Neural progenitor cell (in vitro differentiated cells): Measurements from ENCODE around the gene C4B. TPM values are rescaled to one million over a fixed set of nuclear protein-coding genes. Genes with fewer than 3 reads are reported as not detected.

Experiments used
- DNase-seq: peaks from one replicate; pipeline ENCODE4 v3.0.0-alpha.2; 2016; ENCODE audit warnings: low spot score
- H2AFZ ChIP-seq: fragments of 200-600 bp; sonication (generic); replicated peaks from 2 replicates; pipeline ENCODE4 v1.6.1; 2016; ENCODE audit warnings: antibody characterized with exemption
- H3F3A ChIP-seq: fragments of 200-600 bp; sonication (generic); 2 replicates; pipeline ENCODE4 v1.6.1; 2016; ENCODE audit warnings: antibody characterized with exemption, low read depth
- H3K27ac ChIP-seq: fragments of 200-600 bp; sonication (generic); 2 replicates; pipeline ENCODE4 v1.5.1; 2016; ENCODE audit warnings: mild to moderate bottlenecking
- H3K27me3 ChIP-seq: fragments of 200-600 bp; sonication (generic); 2 replicates; pipeline ENCODE4 v1.6.1; 2016; ENCODE audit warnings: mild to moderate bottlenecking, moderate library complexity
- H3K36me3 ChIP-seq: fragments of 200-600 bp; sonication (generic); 2 replicates; pipeline ENCODE4 v1.5.1; 2016
- H3K4me1 ChIP-seq: fragments of 200-600 bp; sonication (generic); 2 replicates; pipeline ENCODE4 v1.6.1; 2016; ENCODE audit warnings: mixed run types
- H3K4me2 ChIP-seq: fragments of 200-600 bp; sonication (generic); 2 replicates; pipeline ENCODE4 v1.6.1; 2016
- H3K4me3 ChIP-seq: fragments of 200-600 bp; sonication (generic); 2 replicates; pipeline ENCODE4 v1.5.1; 2016
- H3K79me2 ChIP-seq: fragments of 200-600 bp; sonication (generic); 2 replicates; pipeline ENCODE4 v1.6.1; 2016; ENCODE audit warnings: low read depth
- H3K9ac ChIP-seq: fragments of 200-600 bp; sonication (generic); 2 replicates; pipeline ENCODE4 v1.6.1; 2016
- H3K9me3 ChIP-seq: fragments of 200-600 bp; sonication (generic); 2 replicates; pipeline ENCODE4 v1.5.1; 2016; ENCODE audit warnings: low read depth
- H4K20me1 ChIP-seq: fragments of 200-600 bp; sonication (generic); 2 replicates; pipeline ENCODE4 v1.6.1; 2016; ENCODE audit warnings: low read depth
- H3K27ac Mint-ChIP-seq: 3 replicates; pipeline ENCODE4 v1.8.0; 2021; ENCODE audit warnings: mixed read lengths
- H3K27me3 Mint-ChIP-seq: 2 replicates; pipeline ENCODE4 v1.8.0; 2022; ENCODE audit warnings: low read depth, mild to moderate bottlenecking, inconsistent platforms, moderate library complexity, mixed read lengths; ENCODE audit not compliant: insufficient read depth
- H3K36me3 Mint-ChIP-seq: 3 replicates; pipeline ENCODE4 v1.8.0; 2021; ENCODE audit warnings: mixed read lengths
- H3K4me1 Mint-ChIP-seq: 3 replicates; pipeline ENCODE4 v1.8.0; 2021; ENCODE audit warnings: mixed read lengths
- H3K4me3 Mint-ChIP-seq: 3 replicates; pipeline ENCODE4 v1.8.0; 2021; ENCODE audit warnings: mild to moderate bottlenecking, moderate library complexity, mixed read lengths
- H3K9me3 Mint-ChIP-seq: 3 replicates; pipeline ENCODE4 v1.8.0; 2020; ENCODE audit warnings: mixed read lengths
- EZH2 ChIP-seq: fragments of 200-600 bp; sonication (generic); IDR thresholded peaks from 2 replicates; pipeline ENCODE4 v1.6.1; 2017; ENCODE audit warnings: antibody characterized with exemption, mild to moderate bottlenecking, moderate library complexity
- EZH2phosphoT487 ChIP-seq: fragments of 200-600 bp; sonication (generic); IDR thresholded peaks from 2 replicates; pipeline ENCODE4 v1.6.1; 2017; ENCODE audit warnings: antibody characterized with exemption
- small RNA-seq: library from RNA; depleted of rRNA; stranded (forward); fragments of <200 nt; gene quantifications from one replicate; pipeline ENCODE3, GENCODE V24; 2015
- total RNA-seq: library from RNA; depleted of rRNA; stranded (reverse); fragments of >200 nt; gene quantifications from 2 replicates; pipeline ENCODE4 v1.2.3, GENCODE V29; 2015; ENCODE audit warnings: low replicate concordance
- TF ChIP-seq, protein P1 (sequence below): fragments of 200-600 bp; sonication (generic); IDR thresholded peaks from 2 replicates; pipeline ENCODE4 v1.5.1; 2017; ENCODE audit warnings: antibody characterized with exemption, mild to moderate bottlenecking

Gene C4B
- total RNA-seq, 1 donor from 2014 or later: 0.30 TPM

DNA sequence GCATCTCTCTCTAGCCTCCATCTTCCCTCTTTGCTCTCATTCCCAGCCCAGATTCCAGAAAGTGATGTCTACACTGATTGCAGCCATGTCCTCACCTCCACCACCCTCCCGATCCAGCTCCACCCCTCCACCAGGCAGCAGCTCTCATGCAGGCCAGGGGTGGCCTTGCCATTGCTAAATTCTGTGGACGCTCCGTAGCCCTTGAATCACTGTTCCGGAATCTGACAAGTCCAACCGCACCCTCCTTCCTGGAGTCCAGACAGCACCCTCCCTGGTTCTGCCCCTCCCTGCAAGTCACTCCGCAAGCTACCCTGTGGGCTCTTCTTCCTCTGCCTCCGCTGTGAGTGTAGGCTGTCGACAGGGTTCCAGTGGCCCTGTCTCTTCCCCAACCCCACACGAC, 68.3 kb downstream of the C4B start:
- H3K27ac ChIP-seq: no peak overlapping the region
- peaks cover under 1% of the 10 kb centered on the region for H3F3A ChIP-seq
- H3K27me3 Mint-ChIP-seq: peaks cover 9% of the 10 kb centered on the region
- H3K4me3 ChIP-seq: no peak overlapping the region
- H3K4me2 ChIP-seq: no peak overlapping the region
- no peaks in the 10 kb centered on the region for H3K9me3 Mint-ChIP-seq
- H3K36me3 Mint-ChIP-seq: no peaks in the 10 kb centered on the region
- H2AFZ ChIP-seq: no peak overlapping the region
- H3K79me2 ChIP-seq: no peaks in the 10 kb centered on the region
- TF ChIP-seq EZH2phosphoT487 (no peak), EZH2 (no peak)
- TF ChIP-seq, protein P1, sequence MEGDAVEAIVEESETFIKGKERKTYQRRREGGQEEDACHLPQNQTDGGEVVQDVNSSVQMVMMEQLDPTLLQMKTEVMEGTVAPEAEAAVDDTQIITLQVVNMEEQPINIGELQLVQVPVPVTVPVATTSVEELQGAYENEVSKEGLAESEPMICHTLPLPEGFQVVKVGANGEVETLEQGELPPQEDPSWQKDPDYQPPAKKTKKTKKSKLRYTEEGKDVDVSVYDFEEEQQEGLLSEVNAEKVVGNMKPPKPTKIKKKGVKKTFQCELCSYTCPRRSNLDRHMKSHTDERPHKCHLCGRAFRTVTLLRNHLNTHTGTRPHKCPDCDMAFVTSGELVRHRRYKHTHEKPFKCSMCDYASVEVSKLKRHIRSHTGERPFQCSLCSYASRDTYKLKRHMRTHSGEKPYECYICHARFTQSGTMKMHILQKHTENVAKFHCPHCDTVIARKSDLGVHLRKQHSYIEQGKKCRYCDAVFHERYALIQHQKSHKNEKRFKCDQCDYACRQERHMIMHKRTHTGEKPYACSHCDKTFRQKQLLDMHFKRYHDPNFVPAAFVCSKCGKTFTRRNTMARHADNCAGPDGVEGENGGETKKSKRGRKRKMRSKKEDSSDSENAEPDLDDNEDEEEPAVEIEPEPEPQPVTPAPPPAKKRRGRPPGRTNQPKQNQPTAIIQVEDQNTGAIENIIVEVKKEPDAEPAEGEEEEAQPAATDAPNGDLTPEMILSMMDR: no peak
- H3K27ac Mint-ChIP-seq: peak overlapping the region; percentile 80
- no peak overlapping the region for H3K4me3 Mint-ChIP-seq
- H3K27me3 ChIP-seq: peaks cover 14% of the 10 kb centered on the region
- H4K20me1 ChIP-seq: no peaks in the 10 kb centered on the region
- H3K9me3 ChIP-seq: no peaks in the 10 kb centered on the region
- DNase-seq: no peak
- peaks cover 2% of the 10 kb centered on the region for H3K4me1 ChIP-seq
- no peak overlapping the region for H3K9ac ChIP-seq
- H3K36me3 ChIP-seq: no peaks in the 10 kb centered on the region
- H3K4me1 Mint-ChIP-seq: peaks cover 5% of the 10 kb centered on the region

DNA sequence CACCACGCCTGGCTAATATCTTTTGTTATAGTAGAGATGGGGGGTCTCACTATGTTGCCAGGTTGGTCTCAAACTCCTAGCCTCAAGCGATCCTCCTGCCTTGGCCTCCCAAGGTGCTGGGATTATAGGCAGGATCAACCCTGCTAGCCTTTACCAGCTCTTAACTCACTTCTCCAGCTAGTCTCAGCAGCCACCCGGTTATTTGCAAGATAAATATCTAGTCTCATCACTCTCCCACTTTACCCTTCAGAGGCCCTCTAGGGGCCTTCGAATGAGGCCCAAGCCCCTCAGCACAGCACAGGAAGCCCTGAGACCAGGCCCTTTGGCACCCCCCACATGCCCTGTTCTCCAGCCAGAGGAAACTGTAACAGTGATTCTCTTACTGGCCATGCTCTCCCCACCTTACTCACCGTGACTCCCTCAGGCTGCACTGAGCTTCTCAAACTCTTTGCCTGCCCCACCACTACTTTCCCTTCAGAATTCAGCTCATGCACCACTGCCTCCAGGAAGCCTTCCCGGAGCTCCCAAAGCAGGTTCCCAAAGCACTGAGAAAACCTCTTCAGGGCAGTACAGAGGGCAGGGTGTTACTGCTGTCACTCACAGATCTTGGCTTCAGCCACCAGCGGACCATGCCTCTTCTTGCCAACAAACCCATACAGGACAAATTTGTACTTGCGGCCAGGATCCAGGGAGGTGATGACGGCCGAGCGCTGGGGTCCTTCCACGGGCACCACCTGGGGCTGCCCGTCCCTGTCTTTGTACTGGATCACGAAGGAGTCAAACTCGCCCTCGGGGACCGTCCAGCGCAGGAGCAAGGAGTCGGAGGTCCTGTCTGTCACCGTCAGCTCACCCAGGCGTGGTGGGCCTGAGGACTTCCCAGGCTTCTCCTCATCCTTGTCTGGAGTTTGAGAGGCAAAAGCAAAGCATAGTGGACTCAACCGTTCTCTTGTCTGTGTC, 69.5 kb downstream of the C4B start:
- peaks cover 11% of the 10 kb centered on the region for H3K27me3 Mint-ChIP-seq
- DNase-seq: no peak
- no peak overlapping the region for H3K4me2 ChIP-seq
- no peaks in the 10 kb centered on the region for H4K20me1 ChIP-seq
- peaks cover 8% of the 10 kb centered on the region for H3K4me1 Mint-ChIP-seq
- no peak overlapping the region for H3K27ac ChIP-seq
- no peak overlapping the region for H2AFZ ChIP-seq
- no peak overlapping the region for H3K9ac ChIP-seq
- no peaks in the 10 kb centered on the region for H3K9me3 Mint-ChIP-seq
- no peaks in the 10 kb centered on the region for H3K79me2 ChIP-seq
- TF ChIP-seq EZH2phosphoT487 (no peak), EZH2 (no peak)
- TF ChIP-seq, protein P1: no peak
- no peaks in the 10 kb centered on the region for H3K36me3 Mint-ChIP-seq
- H3K27ac Mint-ChIP-seq: peak overlapping the region; percentile 19
- H3K27me3 ChIP-seq: peaks cover 14% of the 10 kb centered on the region
- no peaks in the 10 kb centered on the region for H3K9me3 ChIP-seq
- peak overlapping the region; percentile 47 for H3K4me3 Mint-ChIP-seq
- no peak overlapping the region for H3K4me3 ChIP-seq
- peaks cover 5% of the 10 kb centered on the region for H3K4me1 ChIP-seq
- H3F3A ChIP-seq: peaks cover 7% of the 10 kb centered on the region
- H3K36me3 ChIP-seq: no peaks in the 10 kb centered on the region

DNA sequence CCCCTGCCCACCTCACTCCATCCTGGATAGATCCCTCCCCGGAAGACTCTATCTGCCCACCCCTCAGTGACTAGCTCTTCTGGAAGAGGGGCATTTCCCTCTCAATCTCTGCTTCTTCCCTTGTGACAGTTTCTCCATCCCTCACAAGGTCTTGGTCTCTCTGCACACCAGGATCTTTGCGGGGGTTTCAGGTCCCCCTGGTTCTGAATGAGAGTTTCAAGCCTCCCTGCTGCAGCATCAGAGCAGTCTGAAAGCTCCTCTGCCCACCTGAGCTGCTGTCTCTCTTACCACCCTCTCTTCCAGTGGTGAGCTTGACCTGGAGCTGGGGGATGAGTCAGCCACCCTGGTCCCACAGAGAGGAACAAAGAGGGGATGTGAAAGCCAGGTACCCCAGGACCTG, 70.2 kb downstream of the C4B start:
- H3K4me3 Mint-ChIP-seq: no peak overlapping the region
- DNase-seq: no peak
- Histone ChIP-seq H3F3A (peaks cover 7% of the 10 kb centered on the region), H3K4me1 (peaks cover 5% of the 10 kb centered on the region), H3K4me2 (no peak overlapping the region), H3K27ac (no peak overlapping the region), H2AFZ (no peak overlapping the region), H3K27me3 (peaks cover 14% of the 10 kb centered on the region), H3K36me3 (no peaks in the 10 kb centered on the region), H3K79me2 (no peaks in the 10 kb centered on the region), H3K9ac (no peak overlapping the region), H3K9me3 (no peaks in the 10 kb centered on the region), H3K4me3 (no peak overlapping the region), H4K20me1 (no peaks in the 10 kb centered on the region)
- no peaks in the 10 kb centered on the region for H3K36me3 Mint-ChIP-seq
- H3K27ac Mint-ChIP-seq: no peak overlapping the region
- H3K27me3 Mint-ChIP-seq: peaks cover 11% of the 10 kb centered on the region
- no peak for TF ChIP-seq EZH2
- TF ChIP-seq EZH2phosphoT487: no peak
- TF ChIP-seq, protein P1: no peak
- peaks cover 8% of the 10 kb centered on the region for H3K4me1 Mint-ChIP-seq
- H3K9me3 Mint-ChIP-seq: no peaks in the 10 kb centered on the region

Small RNA genes within 50 kb of the gene (small RNA-seq; reads per million reads assigned to genes)
- not detected for gene RNA5SP206

Other genes starting within 250 kb of the C4B start
- gene VWA7, start 237.5 kb upstream of the C4B start, total RNA-seq: 0.15 and 0.34 TPM in 2 replicates
- gene VARS1, start 219.0 kb upstream of the C4B start, total RNA-seq: 34.1 and 66.8 TPM in 2 replicates
- gene LSM2, start 207.8 kb upstream of the C4B start, total RNA-seq: 105 and 125 TPM in 2 replicates
- gene HSPA1L, start 199.5 kb upstream of the C4B start, total RNA-seq: 0.49 and 1.2 TPM in 2 replicates
- 36.0 and 84.3 TPM in 2 replicates for gene HSPA1A, start 199.3 kb upstream of the C4B start, total RNA-seq
- 35.3 and 65.1 TPM in 2 replicates for gene HSPA1B, start 187.1 kb upstream of the C4B start, total RNA-seq
- gene NEU1, start 152.0 kb upstream of the C4B start, total RNA-seq: 17.4 and 30.3 TPM in 2 replicates
- 0.32 and 0.93 TPM in 2 replicates for gene SLC44A4, start 135.8 kb upstream of the C4B start, total RNA-seq
- 93.3 and 189 TPM in 2 replicates for gene EHMT2, start 117.1 kb upstream of the C4B start, total RNA-seq
- gene ZBTB12, start 112.7 kb upstream of the C4B start, total RNA-seq: 8.4 and 25.6 TPM in 2 replicates
- 1.1 and 1.4 TPM in 2 replicates for gene C2, start 87.1 kb upstream of the C4B start, total RNA-seq
- gene CFB, start 68.7 kb upstream of the C4B start, total RNA-seq: 0.50 TPM in 1 of 2 replicates, not detected in the other
- 129 and 135 TPM in 2 replicates for gene NELFE, start 55.8 kb upstream of the C4B start, total RNA-seq
- gene SKIC2, start 55.6 kb upstream of the C4B start, total RNA-seq: 21.0 and 50.5 TPM in 2 replicates
- 10.2 and 23.0 TPM in 2 replicates for gene DXO, start 42.7 kb upstream of the C4B start, total RNA-seq
- 1.7 and 4.3 TPM in 2 replicates for gene C4A, start 32.7 kb upstream of the C4B start, total RNA-seq
- 0.09 TPM in 1 of 2 replicates, not detected in the other for gene CYP21A2, start 23.6 kb downstream of the C4B start, total RNA-seq
- 0.71 and 3.2 TPM in 2 replicates for gene TNXB, start 94.5 kb downstream of the C4B start, total RNA-seq
- gene ATF6B, start 113.5 kb downstream of the C4B start, total RNA-seq: 19.4 and 41.8 TPM in 2 replicates
- gene FKBPL, start 115.5 kb downstream of the C4B start, total RNA-seq: 3.6 and 11.8 TPM in 2 replicates
- 0.40 TPM in 1 of 2 replicates, not detected in the other for gene PRRT1, start 137.1 kb downstream of the C4B start, total RNA-seq
- gene PPT2, start 139.3 kb downstream of the C4B start, total RNA-seq: 18.6 and 38.2 TPM in 2 replicates
- 3.8 and 16.1 TPM in 2 replicates for gene EGFL8, start 149.8 kb downstream of the C4B start, total RNA-seq
- 46.9 and 105 TPM in 2 replicates for gene AGPAT1, start 161.3 kb downstream of the C4B start, total RNA-seq
- gene RNF5, start 163.6 kb downstream of the C4B start, total RNA-seq: 129 and 169 TPM in 2 replicates
- gene AGER, start 169.5 kb downstream of the C4B start, total RNA-seq: 1.1 and 1.4 TPM in 2 replicates
- gene PBX2, start 175.4 kb downstream of the C4B start, total RNA-seq: 53.3 and 114 TPM in 2 replicates
- gene GPSM3, start 177.8 kb downstream of the C4B start, total RNA-seq: 3.4 and 4.5 TPM in 2 replicates
- gene NOTCH4, start 209.3 kb downstream of the C4B start, total RNA-seq: 3.2 and 4.5 TPM in 2 replicates